SK-N-SH (cell line): Measurements from ENCODE around the gene CASZ1. TPM values are rescaled to one million over a fixed set of nuclear protein-coding genes. Genes with fewer than 3 reads are reported as not detected.

ENCODE experiments used
- CTCF ChIA-PET: fragments of 300-600, 350-600 bp; formaldehyde crosslinking; extraction: SDS; loops from one replicate; lab custom pipeline; 2021; lab: Yijun Ruan, JAX
- POLR2A ChIA-PET: fragments of 350-600 bp; sonication (Branson Sonifier 250); formaldehyde crosslinking; extraction: SDS; loops from one replicate; lab custom pipeline; 2020; ENCODE audit warnings: antibody characterized with exemption, inconsistent platforms; lab: Yijun Ruan, JAX
- DNase-seq: peaks from one replicate; pipeline ENCODE4 v3.0.0; 2012
- H2AFZ ChIP-seq: fragments of 200-600 bp; sonication (generic); 2 replicates; pipeline ENCODE4 v1.8.1; 2016; ENCODE audit warnings: antibody characterized with exemption, mild to moderate bottlenecking, low read depth
- H3F3A ChIP-seq: fragments of 200-600 bp; sonication (generic); replicated peaks from 2 replicates; pipeline ENCODE3; 2016; ENCODE audit warnings: antibody characterized with exemption, mild to moderate bottlenecking; ENCODE audit not compliant: insufficient read depth
- H3K27ac ChIP-seq, 2 experiments: fragments of 200-500 bp in 1 of 2; fragments of 200-600 bp in 1 of 2; sonication (Bioruptor generic) in 1 of 2; sonication (generic), shearing (Covaris generic) in 1 of 2; 2 replicates each; pipeline versions ENCODE4 v1.5.1 to v1.6.1; 2014 to 2016; ENCODE audit warnings: low read depth in 2 of 2, inconsistent platforms in 1 of 2, low read length in 1 of 2, mild to moderate bottlenecking in 1 of 2, mixed read lengths in 1 of 2
- H3K27me3 ChIP-seq: fragments of 200-600 bp; sonication (generic), shearing (Covaris generic); 2 replicates; pipeline ENCODE4 v1.6.1; 2016; ENCODE audit warnings: mixed run types; ENCODE audit not compliant: insufficient read depth
- H3K36me3 ChIP-seq, 2 experiments: fragments of 200-500 bp in 1 of 2; fragments of 200-600 bp in 1 of 2; sonication (Bioruptor generic) in 1 of 2; sonication (generic) in 1 of 2; replicated peaks in 1 of 2; 2 replicates each; pipeline versions ENCODE3 to v1.5.1; 2014 to 2016; ENCODE audit warnings: low read length in 1 of 2, mild to moderate bottlenecking in 1 of 2; ENCODE audit not compliant: insufficient read depth in 2 of 2, control insufficient read depth in 1 of 2
- H3K4me1 ChIP-seq, 2 experiments: fragments of 200-500 bp in 1 of 2; fragments of 200-600 bp in 1 of 2; sonication (Bioruptor generic) in 1 of 2; sonication (generic), shearing (Covaris generic) in 1 of 2; 2 replicates each; pipeline versions ENCODE4 v1.5.1 to v1.6.1; 2014 to 2016; ENCODE audit warnings: low read depth in 1 of 2, low read length in 1 of 2, mixed run types in 1 of 2; ENCODE audit not compliant: insufficient read depth in 2 of 2, control insufficient read depth in 1 of 2
- H3K4me2 ChIP-seq: fragments of 200-600 bp; sonication (generic), shearing (Covaris generic); 2 replicates; pipeline ENCODE4 v1.6.1; 2017; ENCODE audit warnings: mixed run types
- H3K4me3 ChIP-seq, 2 experiments: fragments of 200-500 bp in 1 of 2; fragments of 200-600 bp in 1 of 2; sonication (Bioruptor generic) in 1 of 2; sonication (generic), shearing (Covaris generic) in 1 of 2; 2 replicates each; pipeline versions ENCODE4 v1.5.1 to v1.8.1; 2014 to 2016; ENCODE audit warnings: low read depth in 2 of 2, inconsistent platforms in 1 of 2, low read length in 1 of 2, mild to moderate bottlenecking in 1 of 2, mixed read lengths in 1 of 2, moderate library complexity in 1 of 2
- H3K79me2 ChIP-seq: fragments of 200-600 bp; sonication (generic); 2 replicates; pipeline ENCODE4 v1.8.1; 2017; ENCODE audit warnings: mild to moderate bottlenecking; ENCODE audit not compliant: insufficient read depth
- H3K9ac ChIP-seq: fragments of 200-600 bp; sonication (generic); 2 replicates; pipeline ENCODE4 v1.6.1; 2017; ENCODE audit warnings: mixed run types
- H3K9me2 ChIP-seq: fragments of 200-600 bp; sonication (generic); 2 replicates; pipeline ENCODE4 v1.6.1; 2017; ENCODE audit warnings: mixed run types
- H3K9me3 ChIP-seq: fragments of 200-600 bp; sonication (generic); 2 replicates; pipeline ENCODE4 v1.6.1; 2017; ENCODE audit warnings: mixed run types, mild to moderate bottlenecking, moderate library complexity
- H4K20me1 ChIP-seq: fragments of 200-600 bp; sonication (generic); 2 replicates; pipeline ENCODE4 v1.6.1; 2017; ENCODE audit warnings: mild to moderate bottlenecking, mixed run types; ENCODE audit not compliant: insufficient read depth
- ELF1 ChIP-seq: IDR thresholded peaks from 2 replicates; pipeline ENCODE4 v1.4.0; 2012
- EZH2phosphoT487 ChIP-seq: fragments of 200-600 bp; sonication (generic); IDR thresholded peaks from 2 replicates; pipeline ENCODE4 v1.6.1; 2017; ENCODE audit warnings: low read depth, mixed run types, mild to moderate bottlenecking, antibody characterized with exemption, moderate library complexity, borderline replicate concordance
- FOSL2 ChIP-seq: IDR thresholded peaks from 2 replicates; pipeline ENCODE4 v1.4.0; 2012; ENCODE audit warnings: low read depth, mild to moderate bottlenecking, moderate library complexity, borderline replicate concordance
- FOXJ3 ChIP-seq: sonication (generic); formaldehyde crosslinking; IDR thresholded peaks from 2 replicates; pipeline ENCODE4 v1.5.1; 2020; ENCODE audit warnings: mild to moderate bottlenecking, missing genetic modification reagents
- FOXM1 ChIP-seq: IDR thresholded peaks from 2 replicates; pipeline ENCODE4 v1.4.0; 2012; ENCODE audit warnings: low read depth, mild to moderate bottlenecking
- GABPA ChIP-seq: IDR thresholded peaks from 2 replicates; pipeline ENCODE4 v1.4.0; 2012; ENCODE audit warnings: low read depth, mild to moderate bottlenecking
- MXI1 ChIP-seq: IDR thresholded peaks from 2 replicates; pipeline ENCODE4 v1.6.1; 2012; ENCODE audit warnings: mild to moderate bottlenecking, low read depth, low read length, improper control_type of control experiment
- NFIC ChIP-seq: IDR thresholded peaks from 2 replicates; pipeline ENCODE4 v1.4.0; 2012; ENCODE audit warnings: borderline replicate concordance
- RFX5 ChIP-seq: IDR thresholded peaks from 2 replicates; pipeline ENCODE4 v1.6.1; 2012; ENCODE audit warnings: mild to moderate bottlenecking, improper control_type of control experiment, low read length
- RXRA ChIP-seq: IDR thresholded peaks from 2 replicates; pipeline ENCODE4 v1.4.0; 2012; ENCODE audit warnings: low read depth, mild to moderate bottlenecking, borderline replicate concordance
- SIN3A ChIP-seq: IDR thresholded peaks from 2 replicates; pipeline ENCODE4 v1.6.1; 2012; ENCODE audit warnings: low read depth, mild to moderate bottlenecking, low read length, moderate library complexity, borderline replicate concordance
- TAF1 ChIP-seq: IDR thresholded peaks from 2 replicates; pipeline ENCODE4 v1.6.1; 2012; ENCODE audit warnings: low read depth, mild to moderate bottlenecking, low read length, moderate library complexity, borderline replicate concordance
- TCF12 ChIP-seq: IDR thresholded peaks from 2 replicates; pipeline ENCODE4 v1.4.0; 2012
- YY1 ChIP-seq: IDR thresholded peaks from 2 replicates; pipeline ENCODE4 v1.4.0; 2012; ENCODE audit warnings: low read depth, mild to moderate bottlenecking
- WGBS: methylation state at CpG from one replicate; pipeline ENCODE4 v1.1.6; 2017; ENCODE audit warnings: low lambda C conversion rate; 5-methylcytosine and 5-hydroxymethylcytosine counted together
- polyA plus RNA-seq, 3 experiments: library from polyadenylated mRNA; depleted of rRNA; stranded (reverse); fragments of >200 nt; gene quantifications; 2 replicates each; pipeline ENCODE4 v1.2.3, GENCODE V29; 2012
- TF ChIP-seq, protein P1 (sequence below): fragments of 200-600 bp; sonication (generic); IDR thresholded peaks from 2 replicates; pipeline ENCODE4 v1.6.1; 2017; ENCODE audit warnings: antibody characterized with exemption, mild to moderate bottlenecking, moderate library complexity
- TF ChIP-seq, protein P2 (sequence below): IDR thresholded peaks from 2 replicates; pipeline ENCODE4 v1.4.0; 2012; ENCODE audit warnings: low read depth, borderline replicate concordance
- TF ChIP-seq, protein P3 (sequence below): IDR thresholded peaks from 2 replicates; pipeline ENCODE4 v1.4.0; 2012; ENCODE audit warnings: low read depth
- TF ChIP-seq, protein P4 (sequence below): IDR thresholded peaks from 2 replicates; pipeline ENCODE4; 2012
- TF ChIP-seq, protein P5 (sequence below): IDR thresholded peaks from 2 replicates; pipeline ENCODE4 v1.6.1; 2012; ENCODE audit warnings: mild to moderate bottlenecking, low read depth, low read length, moderate library complexity

CASZ1 gene
- polyA plus RNA-seq, 1 of the 3 experiments (the other 2 are of a cell fraction), result 0.51 TPM

DNA sequence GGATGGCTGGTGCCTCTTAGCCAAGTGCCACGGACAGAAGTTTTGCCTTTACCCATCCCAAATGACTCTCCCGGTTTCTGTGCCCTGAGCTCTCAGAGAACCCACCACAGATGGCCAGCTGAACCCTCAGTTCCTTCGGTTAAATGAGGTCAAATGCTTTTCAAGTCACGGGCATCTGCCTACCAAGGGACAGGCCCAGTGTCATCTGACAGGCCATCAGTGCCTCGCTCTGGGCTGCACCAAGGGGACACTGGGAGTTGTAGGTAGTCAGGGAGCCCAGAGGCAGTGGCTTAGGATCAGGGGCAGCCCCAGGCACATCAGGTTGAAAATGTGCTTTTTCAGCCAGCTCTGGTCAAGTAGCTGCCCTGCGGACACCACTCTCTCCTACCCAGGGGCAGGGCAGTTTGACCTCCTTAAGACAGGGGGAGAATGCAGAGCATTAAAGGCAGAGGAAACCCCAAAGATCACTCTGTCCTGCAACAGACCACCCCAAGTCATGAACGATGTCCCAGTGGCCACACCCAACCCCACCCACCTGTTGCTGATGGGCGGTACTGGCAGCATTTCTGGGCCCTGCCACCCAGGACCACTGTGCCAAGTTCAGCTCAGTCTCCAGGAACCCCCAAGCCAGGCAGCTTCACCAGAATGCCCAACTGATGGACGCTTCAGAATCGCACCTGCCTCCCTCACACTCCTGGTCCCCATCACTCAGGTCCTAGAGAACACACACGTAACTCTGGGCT is 60.7 kb downstream of the CASZ1 start (continued):
- TF ChIP-seq, protein P1, sequence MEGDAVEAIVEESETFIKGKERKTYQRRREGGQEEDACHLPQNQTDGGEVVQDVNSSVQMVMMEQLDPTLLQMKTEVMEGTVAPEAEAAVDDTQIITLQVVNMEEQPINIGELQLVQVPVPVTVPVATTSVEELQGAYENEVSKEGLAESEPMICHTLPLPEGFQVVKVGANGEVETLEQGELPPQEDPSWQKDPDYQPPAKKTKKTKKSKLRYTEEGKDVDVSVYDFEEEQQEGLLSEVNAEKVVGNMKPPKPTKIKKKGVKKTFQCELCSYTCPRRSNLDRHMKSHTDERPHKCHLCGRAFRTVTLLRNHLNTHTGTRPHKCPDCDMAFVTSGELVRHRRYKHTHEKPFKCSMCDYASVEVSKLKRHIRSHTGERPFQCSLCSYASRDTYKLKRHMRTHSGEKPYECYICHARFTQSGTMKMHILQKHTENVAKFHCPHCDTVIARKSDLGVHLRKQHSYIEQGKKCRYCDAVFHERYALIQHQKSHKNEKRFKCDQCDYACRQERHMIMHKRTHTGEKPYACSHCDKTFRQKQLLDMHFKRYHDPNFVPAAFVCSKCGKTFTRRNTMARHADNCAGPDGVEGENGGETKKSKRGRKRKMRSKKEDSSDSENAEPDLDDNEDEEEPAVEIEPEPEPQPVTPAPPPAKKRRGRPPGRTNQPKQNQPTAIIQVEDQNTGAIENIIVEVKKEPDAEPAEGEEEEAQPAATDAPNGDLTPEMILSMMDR, result no peak
- TF ChIP-seq, protein P2, sequence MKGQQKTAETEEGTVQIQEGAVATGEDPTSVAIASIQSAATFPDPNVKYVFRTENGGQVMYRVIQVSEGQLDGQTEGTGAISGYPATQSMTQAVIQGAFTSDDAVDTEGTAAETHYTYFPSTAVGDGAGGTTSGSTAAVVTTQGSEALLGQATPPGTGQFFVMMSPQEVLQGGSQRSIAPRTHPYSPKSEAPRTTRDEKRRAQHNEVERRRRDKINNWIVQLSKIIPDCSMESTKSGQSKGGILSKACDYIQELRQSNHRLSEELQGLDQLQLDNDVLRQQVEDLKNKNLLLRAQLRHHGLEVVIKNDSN, result no peak
- no peak for TF ChIP-seq FOXJ3 (CRISPR knock-in tag)
- TF ChIP-seq, protein P3, sequence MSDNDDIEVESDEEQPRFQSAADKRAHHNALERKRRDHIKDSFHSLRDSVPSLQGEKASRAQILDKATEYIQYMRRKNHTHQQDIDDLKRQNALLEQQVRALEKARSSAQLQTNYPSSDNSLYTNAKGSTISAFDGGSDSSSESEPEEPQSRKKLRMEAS, result no peak
- no peak for TF ChIP-seq RFX5
- no peak for TF ChIP-seq NFIC
- TF ChIP-seq, protein P4, sequence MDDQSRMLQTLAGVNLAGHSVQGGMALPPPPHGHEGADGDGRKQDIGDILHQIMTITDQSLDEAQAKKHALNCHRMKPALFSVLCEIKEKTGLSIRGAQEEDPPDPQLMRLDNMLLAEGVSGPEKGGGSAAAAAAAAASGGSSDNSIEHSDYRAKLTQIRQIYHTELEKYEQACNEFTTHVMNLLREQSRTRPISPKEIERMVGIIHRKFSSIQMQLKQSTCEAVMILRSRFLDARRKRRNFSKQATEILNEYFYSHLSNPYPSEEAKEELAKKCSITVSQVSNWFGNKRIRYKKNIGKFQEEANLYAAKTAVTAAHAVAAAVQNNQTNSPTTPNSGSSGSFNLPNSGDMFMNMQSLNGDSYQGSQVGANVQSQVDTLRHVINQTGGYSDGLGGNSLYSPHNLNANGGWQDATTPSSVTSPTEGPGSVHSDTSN, result no peak
- TF ChIP-seq ELF1, result no peak
- no peak for TF ChIP-seq TCF12
- TF ChIP-seq FOXM1, result no peak

DNA sequence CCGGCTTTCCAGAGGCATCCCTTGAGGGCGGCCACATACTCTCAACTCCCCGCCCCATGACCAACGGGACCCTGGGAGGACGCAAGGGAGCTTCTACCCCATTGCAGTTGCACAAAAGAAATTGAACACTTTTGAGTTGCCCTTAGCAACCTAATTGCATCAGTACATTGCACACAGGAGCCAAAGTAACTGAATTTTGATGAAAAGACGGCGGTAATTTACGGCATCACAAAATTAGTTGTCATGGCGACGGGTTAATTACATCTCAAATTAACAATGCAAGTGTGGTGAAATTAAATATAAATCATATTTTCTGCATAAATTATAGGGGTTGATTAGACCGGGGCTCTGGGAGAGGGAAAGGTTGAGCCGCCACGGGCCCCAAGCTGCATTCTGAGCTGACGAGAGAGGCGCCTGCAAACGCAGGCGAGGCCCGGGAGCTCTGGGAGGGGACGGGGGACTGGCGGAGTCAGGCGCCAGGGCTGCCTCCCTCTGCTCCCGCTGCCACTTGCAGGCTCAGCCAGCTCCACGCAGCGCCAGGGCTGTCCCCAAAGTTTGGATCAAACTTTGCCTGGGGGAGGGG is 61.4 kb downstream of the CASZ1 start:
- Histone ChIP-seq H3K9me3 (no peaks in the 10 kb centered on the region), H3K4me3 (no peak overlapping the region), H3K79me2 (no peaks in the 10 kb centered on the region), H3K4me1 (peaks cover 0 to 12% of the 10 kb centered on the region in 2 experiments; a peak in 2 of 4 replicates), H3K27ac (no peak overlapping the region), H3K9me2 (no peaks in the 10 kb centered on the region), H3K4me2 (no peak overlapping the region), H2AFZ (no peak overlapping the region), H3K27me3 (no peaks in the 10 kb centered on the region), H3K36me3 (no peaks in the 10 kb centered on the region), H4K20me1 (no peaks in the 10 kb centered on the region), H3K9ac (no peak overlapping the region), H3F3A (no peaks in the 10 kb centered on the region)
- CTCF ChIA-PET, result interaction anchor here (0.9 to 1.0 kb wide), 2 partner anchors 16 to 42 kb away, joined by 3 read pairs; no protein-coding TSS in a partner anchor
- peak; percentile 90 for DNase-seq
- TF ChIP-seq, protein P5, sequence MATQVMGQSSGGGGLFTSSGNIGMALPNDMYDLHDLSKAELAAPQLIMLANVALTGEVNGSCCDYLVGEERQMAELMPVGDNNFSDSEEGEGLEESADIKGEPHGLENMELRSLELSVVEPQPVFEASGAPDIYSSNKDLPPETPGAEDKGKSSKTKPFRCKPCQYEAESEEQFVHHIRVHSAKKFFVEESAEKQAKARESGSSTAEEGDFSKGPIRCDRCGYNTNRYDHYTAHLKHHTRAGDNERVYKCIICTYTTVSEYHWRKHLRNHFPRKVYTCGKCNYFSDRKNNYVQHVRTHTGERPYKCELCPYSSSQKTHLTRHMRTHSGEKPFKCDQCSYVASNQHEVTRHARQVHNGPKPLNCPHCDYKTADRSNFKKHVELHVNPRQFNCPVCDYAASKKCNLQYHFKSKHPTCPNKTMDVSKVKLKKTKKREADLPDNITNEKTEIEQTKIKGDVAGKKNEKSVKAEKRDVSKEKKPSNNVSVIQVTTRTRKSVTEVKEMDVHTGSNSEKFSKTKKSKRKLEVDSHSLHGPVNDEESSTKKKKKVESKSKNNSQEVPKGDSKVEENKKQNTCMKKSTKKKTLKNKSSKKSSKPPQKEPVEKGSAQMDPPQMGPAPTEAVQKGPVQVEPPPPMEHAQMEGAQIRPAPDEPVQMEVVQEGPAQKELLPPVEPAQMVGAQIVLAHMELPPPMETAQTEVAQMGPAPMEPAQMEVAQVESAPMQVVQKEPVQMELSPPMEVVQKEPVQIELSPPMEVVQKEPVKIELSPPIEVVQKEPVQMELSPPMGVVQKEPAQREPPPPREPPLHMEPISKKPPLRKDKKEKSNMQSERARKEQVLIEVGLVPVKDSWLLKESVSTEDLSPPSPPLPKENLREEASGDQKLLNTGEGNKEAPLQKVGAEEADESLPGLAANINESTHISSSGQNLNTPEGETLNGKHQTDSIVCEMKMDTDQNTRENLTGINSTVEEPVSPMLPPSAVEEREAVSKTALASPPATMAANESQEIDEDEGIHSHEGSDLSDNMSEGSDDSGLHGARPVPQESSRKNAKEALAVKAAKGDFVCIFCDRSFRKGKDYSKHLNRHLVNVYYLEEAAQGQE, result no peak
- no peak for TF ChIP-seq YY1
- TF ChIP-seq RXRA, result no peak
- TF ChIP-seq, protein P2, result no peak
- TF ChIP-seq TAF1, result no peak
- no peak for TF ChIP-seq FOSL2
- no peak for TF ChIP-seq FOXJ3 (CRISPR knock-in tag)
- no peak for TF ChIP-seq ELF1
- TF ChIP-seq SIN3A, result no peak
- no peak for TF ChIP-seq GABPA
- no peak for TF ChIP-seq EZH2phosphoT487
- no peak for TF ChIP-seq MXI1
- TF ChIP-seq FOXM1, result no peak
- POLR2A ChIA-PET, result interaction anchor here (0.5 to 1.1 kb wide), 3 partner anchors 16 to 1981 kb away, joined by 3 read pairs; no protein-coding TSS in a partner anchor
- 49% methylated on average over 20 of the region's 24 CpGs for WGBS
